GM18907 (cell line): ENCODE results near the gene PDE6H.

ENCODE experiments used
- ATAC-seq: cut with Tn5 transposase; IDR thresholded peaks from one replicate; pipeline ENCODE4 v1.9.1; 2021; ENCODE audit warnings: mild to moderate bottlenecking, moderate library complexity; ENCODE audit not compliant: unreplicated experiment

The PDE6H gene

DNA sequence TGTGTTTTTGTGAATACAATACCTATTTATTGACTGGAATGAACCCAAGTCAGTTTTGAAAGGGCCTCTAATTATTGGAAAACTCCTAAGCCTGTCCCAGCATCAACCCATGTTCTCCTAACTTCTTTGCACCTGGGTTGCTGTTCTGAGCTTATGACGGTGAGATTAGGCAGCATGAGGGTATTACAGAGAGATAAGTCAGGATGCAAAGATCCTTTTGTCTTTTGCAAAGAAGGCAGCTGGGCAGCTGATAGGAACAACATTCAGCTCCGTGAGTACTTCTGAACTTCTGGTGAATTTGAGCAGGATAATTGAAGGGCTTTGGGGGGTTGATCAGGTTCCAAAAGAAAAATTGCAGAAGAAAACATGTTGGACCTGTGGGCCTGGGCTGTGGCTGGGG lies at the start of gene PDE6H:
Gene PDE6H, plus strand, starts transcription at position 227 of the 400 bp plus-strand sequence. CDS start 4,971 bp downstream, outside the sequence.
- ATAC-seq: no peak

- ATAC-seq: no peak
These were observed 48.9 kb upstream of the PDE6H start for GRCh38 chr12:14923944-14924343.

GRCh38 chr12:14924541-14924940 lies 48.3 kb upstream of the PDE6H start:
- ATAC-seq: no peak

- no peak for ATAC-seq
These were observed 45.6 kb upstream of the PDE6H start for GRCh38 chr12:14927267-14927666.

DNA sequence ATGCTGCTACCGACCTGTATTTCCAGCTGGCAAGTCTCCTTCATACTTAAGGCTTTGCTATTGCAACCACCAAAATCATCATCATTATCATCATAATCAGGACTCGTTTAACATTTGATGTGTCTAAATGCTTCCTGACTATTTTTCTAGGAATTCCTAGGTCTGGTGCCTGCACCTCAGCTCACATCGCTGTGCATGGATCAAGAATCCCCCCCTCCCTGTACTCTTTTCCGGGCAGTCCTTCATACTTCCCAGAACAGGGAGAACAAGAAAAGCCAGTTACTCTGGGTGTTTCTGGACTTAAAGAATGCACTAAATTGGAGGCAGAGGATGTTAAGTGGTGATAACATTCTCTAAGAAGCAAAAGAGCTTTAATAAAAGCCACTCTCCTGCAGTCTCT lies 43.9 kb upstream of the PDE6H start:
- no peak for ATAC-seq

- ATAC-seq: no peak
These were observed 42.5 kb upstream of the PDE6H start for GRCh38 chr12:14930299-14930698.

GRCh38 chr12:14931359-14931758 lies 41.5 kb upstream of the PDE6H start:
- ATAC-seq: no peak

- no peak for ATAC-seq
These were observed 40.9 kb upstream of the PDE6H start for GRCh38 chr12:14931791-14932560.

DNA sequence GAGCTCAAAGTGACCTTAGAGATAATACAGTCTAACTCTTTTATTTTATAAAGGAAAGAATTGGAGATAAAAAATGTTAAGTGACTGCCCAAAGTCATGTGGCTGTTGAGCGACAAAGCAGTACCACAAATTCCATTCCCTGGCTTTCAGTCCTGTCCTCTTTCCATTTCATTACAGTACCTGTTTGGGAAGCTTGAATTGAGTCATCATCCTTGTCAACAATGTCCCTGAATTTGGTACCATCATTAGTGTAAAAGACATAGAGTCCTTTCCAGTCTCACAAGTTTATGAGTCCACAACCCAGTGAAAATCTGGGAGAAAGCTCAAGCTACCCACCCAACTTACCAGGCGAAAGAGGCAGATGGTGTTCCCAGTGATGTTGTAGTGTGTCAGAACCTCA lies 38.3 kb upstream of the PDE6H start:
- ATAC-seq: no peak

GRCh38 chr12:14935031-14935430 lies 37.8 kb upstream of the PDE6H start:
- no peak for ATAC-seq

DNA sequence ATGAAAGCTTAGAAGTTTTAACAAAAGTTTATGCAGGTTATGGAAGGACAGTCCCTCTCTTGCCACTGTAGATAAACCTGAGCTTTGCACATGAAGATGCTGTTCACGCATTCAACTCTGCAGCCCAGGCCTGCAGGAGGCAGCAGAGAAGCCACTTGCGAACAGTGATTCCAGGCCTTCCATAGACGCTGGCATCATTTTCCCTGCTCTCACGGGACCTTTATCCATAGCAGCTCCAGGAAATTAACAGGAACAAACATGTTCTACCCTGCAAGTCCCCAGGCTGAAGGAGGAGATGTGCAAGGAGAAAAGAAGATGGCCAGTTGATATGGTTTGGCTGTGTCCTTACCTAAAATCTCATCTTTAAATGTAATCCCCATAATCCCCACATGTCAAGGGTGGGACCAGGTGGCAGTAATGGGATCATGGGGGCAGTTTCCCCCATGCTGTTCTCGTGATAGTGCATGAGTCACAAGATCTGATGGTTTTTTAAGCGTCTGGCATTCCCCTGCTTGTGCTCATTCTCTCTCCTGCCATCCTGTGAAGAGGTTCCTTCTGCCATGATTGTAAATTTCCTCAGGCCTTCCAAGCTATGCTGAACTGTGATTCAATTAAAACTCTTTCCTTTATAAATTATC lies 36.5 kb upstream of the PDE6H start:
- ATAC-seq: no peak

DNA sequence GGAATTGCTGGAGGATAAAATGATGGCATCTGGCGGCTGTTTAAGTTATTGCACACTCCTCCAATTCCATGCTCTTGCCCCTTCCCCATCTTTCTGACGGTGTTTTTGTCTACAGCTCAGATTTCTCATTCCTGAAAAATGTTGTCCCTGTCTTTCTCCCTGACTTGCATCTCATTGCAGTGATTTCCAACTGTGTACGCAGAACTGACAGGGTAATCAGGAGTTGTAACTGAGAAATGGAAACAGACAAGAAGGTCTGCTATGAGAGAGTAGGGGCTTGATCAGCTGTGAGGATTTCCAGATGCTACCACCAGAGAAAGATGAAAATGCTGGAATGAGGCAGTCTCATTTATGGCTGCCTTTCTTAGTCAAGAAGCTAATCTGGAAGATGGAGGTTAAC lies 35.8 kb upstream of the PDE6H start:
- ATAC-seq: no peak

DNA sequence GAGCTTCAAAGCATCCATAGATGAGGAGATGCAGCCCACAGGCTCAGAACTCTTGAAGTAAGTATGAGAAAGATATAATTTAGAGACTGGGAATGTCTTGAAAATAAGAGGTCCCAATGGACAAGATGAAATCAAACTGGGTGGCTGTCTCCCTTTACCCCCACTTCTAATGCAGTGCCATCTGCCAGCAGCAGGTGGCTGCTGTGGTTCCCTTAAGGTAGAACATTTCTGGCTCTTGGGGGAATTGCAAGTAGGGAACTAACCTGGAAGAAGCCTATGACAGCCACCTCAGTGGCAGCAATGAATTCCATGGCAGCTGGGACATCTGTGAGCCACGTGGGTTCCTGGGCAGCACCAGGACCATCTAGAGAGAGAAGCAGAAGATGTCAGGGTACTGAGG lies 35.2 kb upstream of the PDE6H start:
- no peak for ATAC-seq

DNA sequence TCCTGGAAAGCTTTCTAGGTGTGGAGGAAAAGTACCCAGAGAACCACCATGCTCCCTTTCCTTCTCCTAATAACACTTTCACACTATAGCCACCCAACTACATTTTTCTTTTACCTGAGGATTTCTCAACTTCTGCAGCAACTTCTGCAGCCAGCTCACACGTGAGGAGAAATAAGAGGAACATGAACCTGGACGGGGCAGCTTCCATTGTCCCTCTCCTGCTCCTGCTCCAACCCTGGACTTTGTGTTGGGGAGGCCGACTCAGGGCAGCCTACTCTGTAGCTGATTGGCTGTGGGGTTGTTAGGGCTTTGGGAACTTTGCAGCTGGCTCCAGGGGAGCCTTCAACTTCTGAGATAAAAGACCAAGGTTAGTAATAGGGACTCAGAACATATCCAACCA lies 34.5 kb upstream of the PDE6H start, which contains the start of gene ERP27:
Gene ERP27, minus strand, starts transcription at position 237 of the 400 bp plus-strand sequence. Its CDS starts 29 bp downstream, at position 208.
- no peak for ATAC-seq

DNA sequence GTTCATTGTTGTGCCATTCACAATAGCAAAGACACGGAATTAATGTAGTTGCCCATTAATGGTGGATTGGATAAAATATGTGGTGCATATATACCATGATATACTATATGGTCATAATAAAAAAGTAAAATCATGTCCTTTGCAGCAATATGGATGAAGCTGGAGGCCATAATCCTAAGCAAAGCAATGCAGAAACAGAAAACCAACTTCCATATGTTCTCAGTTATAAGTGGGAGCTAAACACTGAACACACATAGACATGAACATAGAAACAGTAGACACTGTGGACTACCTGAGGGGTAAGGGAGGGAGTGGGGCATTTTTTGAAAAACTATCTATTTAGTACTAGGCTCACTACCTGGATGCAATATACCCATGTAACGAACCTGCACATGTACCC lies 31.5 kb upstream of the PDE6H start:
- ATAC-seq: no peak

- no peak for ATAC-seq
These were observed 30.5 kb upstream of the PDE6H start for GRCh38 chr12:14942196-14942931.

DNA sequence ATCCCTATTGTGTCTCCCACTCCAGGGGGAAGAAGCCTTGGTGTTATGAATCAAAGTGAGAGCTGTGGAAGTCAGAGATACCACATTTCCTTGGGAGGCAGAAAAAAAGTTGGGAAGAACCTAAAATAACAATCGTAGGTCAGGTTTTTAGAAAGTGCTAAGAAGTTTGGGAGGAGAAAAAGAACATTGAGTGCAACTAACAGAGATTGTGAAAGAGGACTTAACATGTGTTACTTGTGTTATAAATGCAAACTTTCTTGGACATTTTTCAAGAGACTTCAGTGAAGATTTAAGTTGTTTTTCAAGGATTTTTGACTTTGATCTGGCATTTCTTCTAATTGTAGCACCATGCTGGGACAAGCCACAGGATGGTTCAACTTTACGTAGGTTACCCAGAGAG lies 26.7 kb upstream of the PDE6H start:
- no peak for ATAC-seq

DNA sequence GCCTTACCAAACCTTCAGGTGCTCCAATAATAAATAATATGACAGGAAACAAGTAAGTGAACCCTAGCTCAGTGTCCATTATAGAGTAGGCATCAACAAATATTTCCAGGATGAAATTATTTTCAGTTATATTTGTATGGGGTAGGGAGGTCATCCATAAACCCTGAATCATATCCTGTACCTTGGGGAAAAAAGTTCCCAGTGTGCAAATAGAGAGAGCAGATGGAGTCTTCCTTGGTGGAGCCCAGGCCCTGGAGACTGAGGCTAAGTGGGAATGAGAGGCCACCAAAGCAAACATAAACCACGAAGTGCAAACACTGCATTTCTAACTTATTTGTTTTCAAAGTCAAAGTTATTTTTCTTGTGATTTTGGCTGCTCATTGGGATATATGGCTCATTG lies 26.0 kb upstream of the PDE6H start:
- no peak for ATAC-seq

GRCh38 chr12:14948672-14949071 lies 24.2 kb upstream of the PDE6H start:
- ATAC-seq: peak; percentile 94

DNA sequence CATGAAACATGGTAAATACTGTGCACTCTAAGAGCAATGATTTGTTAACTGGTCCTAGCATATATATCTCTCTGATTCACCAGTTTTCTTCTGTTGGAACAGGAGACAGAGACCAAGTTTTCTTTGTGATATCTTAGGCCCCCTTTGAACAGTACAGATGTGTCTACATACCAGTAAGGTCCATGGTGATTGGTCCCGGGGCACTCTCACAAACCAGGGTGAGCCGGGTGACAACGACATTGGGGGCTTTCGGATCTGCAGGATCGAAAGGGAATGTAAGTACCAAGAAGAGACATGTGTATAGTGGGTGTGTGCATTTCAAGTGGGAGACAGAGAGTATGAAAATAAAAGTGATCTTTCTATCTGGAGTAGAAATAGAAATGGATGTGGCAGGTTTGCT lies 23.2 kb upstream of the PDE6H start:
- ATAC-seq: no peak

DNA sequence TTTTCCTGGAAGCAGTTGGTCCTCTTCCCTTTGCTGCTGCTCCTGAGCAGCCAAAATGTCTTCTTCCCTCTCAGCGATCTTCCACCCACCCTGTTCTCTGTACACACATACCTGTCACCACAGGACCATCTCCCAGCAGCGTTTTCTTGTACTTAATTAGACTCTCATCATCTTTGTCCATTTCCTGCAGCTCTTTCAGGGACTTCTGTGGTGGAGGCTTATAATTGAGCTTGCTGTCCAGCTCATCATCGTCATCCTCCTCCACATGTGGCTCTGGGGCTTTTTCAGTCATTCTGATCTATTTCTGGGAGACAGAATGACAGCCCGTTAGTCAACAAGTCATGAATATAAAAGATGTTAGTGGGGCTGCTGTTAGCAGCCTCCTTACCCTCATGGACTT lies 22.4 kb upstream of the PDE6H start:
- ATAC-seq: no peak
